SK-N-MC (cell line): ENCODE results near the gene HK3.

ENCODE experiments used
- DNase-seq: peaks from one replicate; pipeline ENCODE4 v3.0.0-alpha.2; 2011; ENCODE audit warnings: low read depth, low spot score
- H3K27ac ChIP-seq: fragments of 200-600 bp; sonication (generic); 2 replicates; pipeline ENCODE4 v1.5.1; 2016; ENCODE audit warnings: mixed run types
- H3K36me3 ChIP-seq: fragments of 200-600 bp; sonication (generic); 2 replicates; pipeline ENCODE4 v1.6.1; 2017; ENCODE audit warnings: antibody characterized with exemption, low read length, mixed read lengths; ENCODE audit not compliant: insufficient read depth
- H3K4me3 ChIP-seq: fragments of 200-600 bp; sonication (generic); 2 replicates; pipeline ENCODE4 v1.5.1; 2016
- H3K9ac ChIP-seq: fragments of 200-600 bp; sonication (generic); 2 replicates; pipeline ENCODE4 v1.8.0; 2017; ENCODE audit warnings: mixed run types, mixed read lengths; ENCODE audit not compliant: insufficient read length
- H3K9me3 ChIP-seq: fragments of 200-600 bp; sonication (generic); 2 replicates; pipeline ENCODE4 v1.6.1; 2017; ENCODE audit warnings: low read depth, mild to moderate bottlenecking, antibody characterized with exemption, low read length, moderate library complexity, mixed read lengths
- EZH2 ChIP-seq: fragments of 200-600 bp; sonication (generic); IDR thresholded peaks from one replicate; pipeline ENCODE4 v1.6.1; 2017; ENCODE audit warnings: antibody characterized with exemption
- FOXP2 ChIP-seq: optimal IDR thresholded peaks from 2 replicates; pipeline ENCODE3; 2011; ENCODE audit warnings: mild to moderate bottlenecking, moderate library complexity; ENCODE audit not compliant: insufficient read depth; ENCODE audit errors: extremely low read length, control extremely low read depth
- POLR2AphosphoS5 ChIP-seq: IDR thresholded peaks from 2 replicates; pipeline ENCODE4 v1.6.1; 2012; ENCODE audit warnings: mild to moderate bottlenecking, low read depth, low read length, borderline replicate concordance

Gene HK3

GRCh38 chr5:176855598-176855997 is 43.5 kb downstream of the HK3 start:
- H3K4me3 ChIP-seq, result no peak overlapping the region
- no peak for DNase-seq
- H3K9ac ChIP-seq, result no peak overlapping the region
- no peak for TF ChIP-seq EZH2
- no peak for TF ChIP-seq POLR2AphosphoS5
- no peak for TF ChIP-seq FOXP2
- no peaks in the 10 kb centered on the region for H3K9me3 ChIP-seq
- no peak overlapping the region for H3K27ac ChIP-seq
- no peaks in the 10 kb centered on the region for H3K36me3 ChIP-seq

- Histone ChIP-seq H3K27ac (no peak overlapping the region), H3K36me3 (no peaks in the 10 kb centered on the region), H3K9ac (no peak overlapping the region), H3K4me3 (no peak overlapping the region), H3K9me3 (no peaks in the 10 kb centered on the region)
- no peak for DNase-seq
- TF ChIP-seq FOXP2 (no peak), EZH2 (no peak), POLR2AphosphoS5 (no peak)
Measured at GRCh38 chr5:176854164-176854563, 45.0 kb downstream of the HK3 start.

GRCh38 chr5:176853151-176853778 is 45.9 kb downstream of the HK3 start:
- Histone ChIP-seq H3K9me3 (no peaks in the 10 kb centered on the region), H3K9ac (no peak overlapping the region), H3K4me3 (no peak overlapping the region), H3K27ac (no peak overlapping the region), H3K36me3 (no peaks in the 10 kb centered on the region)
- TF ChIP-seq FOXP2 (no peak), POLR2AphosphoS5 (no peak), EZH2 (no peak)
- no peak for DNase-seq

- Histone ChIP-seq H3K4me3 (no peak overlapping the region), H3K9ac (no peak overlapping the region), H3K36me3 (no peaks in the 10 kb centered on the region), H3K9me3 (no peaks in the 10 kb centered on the region), H3K27ac (0 out of 2 replicates have a peak overlapping the region, but pooled peaks have one; percentile 8)
- TF ChIP-seq POLR2AphosphoS5 (no peak), EZH2 (no peak), FOXP2 (no peak)
- no peak for DNase-seq
Measured at GRCh38 chr5:176851871-176852658, 47.1 kb downstream of the HK3 start.

GRCh38 chr5:176851380-176851779 is 47.8 kb downstream of the HK3 start:
- H3K9ac ChIP-seq, result no peak overlapping the region
- no peaks in the 10 kb centered on the region for H3K36me3 ChIP-seq
- H3K9me3 ChIP-seq, result no peaks in the 10 kb centered on the region
- TF ChIP-seq POLR2AphosphoS5, result no peak
- TF ChIP-seq FOXP2, result no peak
- TF ChIP-seq EZH2, result no peak
- no peak overlapping the region for H3K27ac ChIP-seq
- H3K4me3 ChIP-seq, result no peak overlapping the region
- no peak for DNase-seq

- no peak for DNase-seq
- Histone ChIP-seq H3K9ac (no peak overlapping the region), H3K9me3 (no peaks in the 10 kb centered on the region), H3K27ac (no peak overlapping the region), H3K36me3 (no peaks in the 10 kb centered on the region), H3K4me3 (no peak overlapping the region)
- TF ChIP-seq EZH2, result no peak
- TF ChIP-seq POLR2AphosphoS5, result no peak
- no peak for TF ChIP-seq FOXP2
Measured at GRCh38 chr5:176850371-176851245, 48.5 kb downstream of the HK3 start.

- H3K4me3 ChIP-seq, result no peak overlapping the region
- H3K9me3 ChIP-seq, result no peaks in the 10 kb centered on the region
- H3K27ac ChIP-seq, result no peak overlapping the region
- no peaks in the 10 kb centered on the region for H3K36me3 ChIP-seq
- H3K9ac ChIP-seq, result no peak overlapping the region
- DNase-seq, result no peak
- TF ChIP-seq POLR2AphosphoS5 (no peak), EZH2 (no peak), FOXP2 (no peak)
Measured at GRCh38 chr5:176849611-176850227, 49.4 kb downstream of the HK3 start.
